ENCODE data around the gene SLC27A3. TPM values are rescaled to one million over a fixed set of nuclear protein-coding genes. Genes with fewer than 3 reads are reported as not detected.
A peak's percentile ranks its signal among the peaks of the same experiment; 100 is the strongest.

Gene SLC27A3
- total and polyA plus RNA-seq, 10 of the 15 experiments (the other 5 are each of a cell fraction or from before 2014, with no cell fraction given), result 2.6 to 18.1 (median 8.3) TPM

- TF ChIP-seq IRF5 (IDR thresholded peaks at IDR 0.05; ENCODE audit: borderline replicate concordance), result no peak
- peak; percentile 99 for TF ChIP-seq EED (IDR thresholded peaks at IDR 0.05; ENCODE audit: low read depth)
- TF ChIP-seq RCOR1 (conservative IDR thresholded peaks at IDR 0.05; ENCODE audit: low read depth, low read length), result 0 out of 2 replicates have a peak, but pooled peaks have one; percentile 38
- no peak for TF ChIP-seq CBX5 (IDR thresholded peaks at IDR 0.05; ENCODE audit: low read depth)
- TF ChIP-seq MLLT1 (IDR thresholded peaks at IDR 0.05), result 0 out of 2 replicates have a peak, but pooled peaks have one; percentile 22
- no peak for TF ChIP-seq RBBP5 (conservative IDR thresholded peaks at IDR 0.05)
- TF ChIP-seq MXI1 (IDR thresholded peaks at IDR 0.05; ENCODE audit: low read depth, low read length), result no peak
- no peak for TF ChIP-seq BACH1 (IDR thresholded peaks at IDR 0.05; ENCODE audit: borderline replicate concordance)
- peak; percentile 45; the same call in 1 of the 2 replicates for TF ChIP-seq ZBTB40 (IDR thresholded peaks at IDR 0.05; ENCODE audit: borderline replicate concordance)
- TF ChIP-seq RELB (IDR thresholded peaks at IDR 0.05; ENCODE audit: low read depth), result peak; percentile 98
- TF ChIP-seq YBX1 (IDR thresholded peaks at IDR 0.05), result no peak
- TF ChIP-seq CBX3 (IDR thresholded peaks at IDR 0.05; ENCODE audit: borderline replicate concordance, low read depth), result no peak
- TF ChIP-seq NR2C2 (IDR thresholded peaks at IDR 0.05; ENCODE audit: borderline replicate concordance, control insufficient read depth, insufficient read length, low read depth), result no peak
- no peak for TF ChIP-seq TCF12 (IDR thresholded peaks at IDR 0.05; ENCODE audit: low read depth, low read length)
- TF ChIP-seq EZH2 (IDR thresholded peaks at IDR 0.05; ENCODE audit: borderline replicate concordance, control insufficient read depth, low read depth, low read length), result no peak
- TF ChIP-seq SREBF1 (IDR thresholded peaks at IDR 0.05; ENCODE audit: low read length), result no peak
- TF ChIP-seq BCLAF1 (IDR thresholded peaks at IDR 0.05), result no peak
- TF ChIP-seq JUND (IDR thresholded peaks at IDR 0.05; ENCODE audit: low read depth, low read length), result no peak
- no peak for TF ChIP-seq ZBED1 (IDR thresholded peaks at IDR 0.05; ENCODE audit: borderline replicate concordance)
Observed at GRCh38 chr1:153790966-153791647, 15.9 kb downstream of the SLC27A3 start (continued).

Measured in GM12878 (cell line).